ENCODE measurements around the gene SMPD3.

GRCh38 chr16:68362262-68362913, 85.9 kb downstream of the SMPD3 start:
- TF ChIP-seq CTCF (IDR thresholded peaks at IDR 0.05 in 8 of 11, conservative IDR thresholded peaks at IDR 0.05 in 3 of 11) (no peak), POLR2AphosphoS5 (IDR thresholded peaks at IDR 0.05) (peak in 1 of 3 donors; percentile 33), POLR2A (IDR thresholded peaks at IDR 0.05) (no peak)

All from spleen (tissue), 7 donors.